Measurements from ENCODE around the gene ANO7. TPM values are rescaled to one million over a fixed set of nuclear protein-coding genes. Genes with fewer than 3 reads are reported as not detected.

The ANO7 gene
- total and polyA plus RNA-seq, 2 donors (not counting 1 experiment from before 2014, with no cell fraction given) = 0.64 to 1.8 TPM

DNA sequence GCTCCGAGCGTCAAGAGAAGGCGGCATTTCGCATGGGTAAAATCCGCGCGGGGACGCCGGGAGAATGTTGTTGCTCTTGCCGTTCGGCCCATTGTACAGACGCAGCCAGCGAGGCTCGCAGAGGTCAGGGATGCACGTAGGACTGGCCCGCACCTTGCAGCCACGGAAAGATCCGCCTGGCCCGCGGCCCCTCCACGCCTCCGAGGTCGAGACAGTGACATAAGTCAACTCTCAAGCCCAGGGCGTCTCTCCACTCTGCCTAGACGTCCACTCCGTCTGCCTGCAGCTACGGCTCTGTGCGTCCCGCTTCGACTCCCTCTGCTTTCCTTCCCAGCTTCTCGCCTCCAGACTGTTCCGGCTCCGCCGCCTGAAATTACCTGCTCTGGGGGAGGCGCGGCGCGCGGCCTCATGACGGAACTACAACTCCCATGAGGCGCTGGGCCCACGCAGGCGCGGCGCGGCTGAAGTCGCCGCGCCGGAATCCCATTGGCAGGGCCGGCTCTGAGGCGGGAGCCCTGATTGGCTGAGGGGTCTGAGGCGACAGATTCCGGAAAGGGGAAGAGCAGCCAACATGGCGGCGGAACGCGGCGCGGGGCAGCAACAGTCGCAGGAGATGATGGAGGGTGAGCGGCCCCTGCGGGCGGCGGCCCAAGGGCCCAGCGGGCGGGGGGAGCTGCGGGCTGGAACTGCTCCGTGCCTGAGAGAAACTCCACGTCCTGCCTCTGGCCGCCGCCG lies 38.4 kb upstream of the ANO7 start, which contains the start of gene PPP1R7:
Gene PPP1R7, plus strand, starts transcription at position 543 of the 735 bp plus-strand sequence. Its CDS starts 29 bp downstream, at position 572.
- Histone ChIP-seq H2AFZ (ENCODE audit: insufficient read depth, low read depth, low read length, poor library complexity, severe bottlenecking) (peak within 1 kb of the TSS; percentile 99), H3K9me3 (ENCODE audit: control extremely low read depth in 1 of 3, control insufficient read depth in 2 of 3, insufficient read depth in 1 of 3, low read length in 2 of 3) (no peaks in the 10 kb centered on the region), H3K27me3 (replicated peaks in 1 of 4; ENCODE audit: control extremely low read depth in 1 of 4, control insufficient read depth in 3 of 4, insufficient read depth in 4 of 4, low read length in 3 of 4) (no peaks in the 10 kb centered on the region), H3K4me3 (ENCODE audit: control extremely low read depth in 1 of 5, extremely low read depth in 1 of 5, insufficient read depth in 1 of 5, low read depth in 2 of 5, low read length in 4 of 5) (peak within 1 kb of the TSS; percentile 57 to 94 (median 84)), H3K9ac (ENCODE audit: low read length) (peak within 1 kb of the TSS; percentile 85), H3K79me2 (ENCODE audit: control insufficient read depth, insufficient read depth, low read length) (peaks cover 36% of the 10 kb centered on the region), H3K4me1 (ENCODE audit: control insufficient read depth in 2 of 2, insufficient read depth in 2 of 2, low read length in 2 of 2) (peaks cover 12 to 20% of the 10 kb centered on the region in 2 donors), H3K36me3 (replicated peaks in 1 of 2; ENCODE audit: control extremely low read depth in 1 of 2, control insufficient read depth in 1 of 2, extremely low read depth in 1 of 2, insufficient read depth in 2 of 2, low read length in 1 of 2) (peaks cover 0 to 6% of the 10 kb centered on the region in 2 experiments), H4K20me1 (ENCODE audit: control insufficient read depth, insufficient read depth, low read length, poor library complexity, severe bottlenecking) (no peaks in the 10 kb centered on the region), H3K4me2 (replicated peaks; ENCODE audit: low read depth, low read length, poor library complexity, severe bottlenecking) (peak within 1 kb of the TSS; percentile 99), H3K27ac (ENCODE audit: low read length in 2 of 2) (peak within 1 kb of the TSS; percentile 12 to 80)
- ATAC-seq (ENCODE audit: low read depth) (peak; percentile 80), DNase-seq (peak; percentile 97)
- no peak for TF ChIP-seq EZH2 (IDR thresholded peaks at IDR 0.05; ENCODE audit: borderline replicate concordance, insufficient read depth, low read depth, low read length, poor library complexity, severe bottlenecking)
- TF ChIP-seq, protein P1, sequence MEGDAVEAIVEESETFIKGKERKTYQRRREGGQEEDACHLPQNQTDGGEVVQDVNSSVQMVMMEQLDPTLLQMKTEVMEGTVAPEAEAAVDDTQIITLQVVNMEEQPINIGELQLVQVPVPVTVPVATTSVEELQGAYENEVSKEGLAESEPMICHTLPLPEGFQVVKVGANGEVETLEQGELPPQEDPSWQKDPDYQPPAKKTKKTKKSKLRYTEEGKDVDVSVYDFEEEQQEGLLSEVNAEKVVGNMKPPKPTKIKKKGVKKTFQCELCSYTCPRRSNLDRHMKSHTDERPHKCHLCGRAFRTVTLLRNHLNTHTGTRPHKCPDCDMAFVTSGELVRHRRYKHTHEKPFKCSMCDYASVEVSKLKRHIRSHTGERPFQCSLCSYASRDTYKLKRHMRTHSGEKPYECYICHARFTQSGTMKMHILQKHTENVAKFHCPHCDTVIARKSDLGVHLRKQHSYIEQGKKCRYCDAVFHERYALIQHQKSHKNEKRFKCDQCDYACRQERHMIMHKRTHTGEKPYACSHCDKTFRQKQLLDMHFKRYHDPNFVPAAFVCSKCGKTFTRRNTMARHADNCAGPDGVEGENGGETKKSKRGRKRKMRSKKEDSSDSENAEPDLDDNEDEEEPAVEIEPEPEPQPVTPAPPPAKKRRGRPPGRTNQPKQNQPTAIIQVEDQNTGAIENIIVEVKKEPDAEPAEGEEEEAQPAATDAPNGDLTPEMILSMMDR (IDR thresholded peaks at IDR 0.05) = peak; percentile 72
- peaks cover 35% of the 10 kb centered on the region for H3K4me1 Mint-ChIP-seq
- no peaks in the 10 kb centered on the region for H3K27me3 Mint-ChIP-seq
- intact Hi-C loops (cut with micrococcal nuclease) = loop anchor here (1.0 to 5.0 kb wide), 11 partner anchors 23 to 236 kb away; partner anchors contain the start of genes FARP2, HDLBP, MTERF4 and SEPTIN2
- H3K4me3 Mint-ChIP-seq = peak within 1 kb of the TSS; percentile 96
- peak within 1 kb of the TSS; percentile 93 for H3K27ac Mint-ChIP-seq
- CTCF ChIA-PET = interaction anchor here (0.7 to 4.5 kb wide), 18 partner anchors 18 to 817 kb away, joined by 3 to 101 read pairs (median 4); partner anchors contain the start of gene MTERF4
- POLR2A ChIA-PET = interaction anchor here (0.6 to 2.1 kb wide), 16 partner anchors 18 to 729 kb away, joined by 3 to 13 read pairs (median 3); partner anchors contain the start of gene MTERF4
- under 1% methylated on average over 73 of the region's 73 CpGs for WGBS (ENCODE audit: insufficient coverage)
- H3K9me3 Mint-ChIP-seq (ENCODE audit: insufficient read depth) = no peaks in the 10 kb centered on the region

Data from B cell (primary cell).